Measurements from ENCODE around the gene ZMYND8.

Gene ZMYND8

GRCh38 chr20:47231382-47232039 is 125.0 kb downstream of the ZMYND8 start:
- TF ChIP-seq CTCF (IDR thresholded peaks at IDR 0.05; ENCODE audit: low read depth, low read length): peak; percentile 26
- in situ Hi-C loops (cut with HindIII; ENCODE audit: low sequenced_read_pairs): no loop called here
- H3K4me3 ChIP-seq (ENCODE audit: low read depth, low read length): no peak overlapping the region
- DNase-seq (ENCODE audit: low read depth, low spot score): peak; percentile 84

DNA sequence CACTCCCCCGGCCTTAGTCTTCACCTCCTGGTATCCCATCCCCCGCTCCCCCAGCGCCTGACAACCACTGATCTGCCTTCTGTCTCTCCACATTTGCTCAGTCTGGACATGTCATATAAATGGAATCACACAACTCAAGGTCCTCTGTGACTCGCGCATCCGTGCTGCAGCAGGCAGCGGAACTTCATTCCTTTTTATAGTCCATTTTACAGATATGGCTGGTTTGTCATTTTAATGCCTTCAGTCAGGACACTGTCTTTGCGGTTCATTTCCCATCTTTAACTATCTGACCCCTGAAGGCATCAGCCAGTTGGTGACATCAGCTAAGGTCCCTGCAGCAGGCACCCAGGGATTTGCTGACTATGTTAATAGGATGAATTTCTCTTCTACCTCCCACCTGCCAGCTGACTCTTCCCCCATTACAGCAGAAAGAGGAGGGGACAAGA is 125.7 kb downstream of the ZMYND8 start:
- in situ Hi-C loops (cut with HindIII; ENCODE audit: low sequenced_read_pairs): no loop called here
- no peak overlapping the region for H3K4me3 ChIP-seq (ENCODE audit: low read depth, low read length)
- no peak for TF ChIP-seq CTCF (IDR thresholded peaks at IDR 0.05; ENCODE audit: low read depth, low read length)
- DNase-seq (ENCODE audit: low read depth, low spot score): no peak

- no peak for DNase-seq (ENCODE audit: low read depth, low spot score)
- no peak for TF ChIP-seq CTCF (IDR thresholded peaks at IDR 0.05; ENCODE audit: low read depth, low read length)
- in situ Hi-C loops (cut with HindIII; ENCODE audit: low sequenced_read_pairs): no loop called here
- no peak overlapping the region for H3K4me3 ChIP-seq (ENCODE audit: low read depth, low read length)
Observed at GRCh38 chr20:47228654-47229053, 127.8 kb downstream of the ZMYND8 start.

DNA sequence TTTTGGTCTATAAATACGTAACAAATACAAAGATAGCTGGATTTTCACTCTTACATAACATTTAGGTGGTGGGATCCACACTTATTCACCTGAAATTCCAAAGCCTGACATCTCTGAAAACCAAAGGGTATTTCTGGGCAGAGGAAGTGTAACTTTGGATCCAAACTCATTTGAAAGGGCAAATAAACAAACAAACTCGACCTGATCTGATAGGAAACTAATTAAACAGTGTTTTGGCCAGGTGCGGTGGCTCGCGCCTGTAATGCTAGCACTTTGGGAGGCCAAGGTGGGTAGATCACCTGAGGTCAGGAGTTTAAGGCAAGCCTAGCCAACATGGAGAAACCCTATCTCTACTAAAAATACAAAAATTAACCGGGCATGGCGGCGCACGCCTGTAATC is 128.9 kb downstream of the ZMYND8 start:
- in situ Hi-C loops (cut with HindIII; ENCODE audit: low sequenced_read_pairs): no loop called here
- no peak for DNase-seq (ENCODE audit: low read depth, low spot score)
- no peak for TF ChIP-seq CTCF (IDR thresholded peaks at IDR 0.05; ENCODE audit: low read depth, low read length)
- H3K4me3 ChIP-seq (ENCODE audit: low read depth, low read length): no peak overlapping the region

- TF ChIP-seq CTCF (IDR thresholded peaks at IDR 0.05; ENCODE audit: low read depth, low read length): no peak
- H3K4me3 ChIP-seq (ENCODE audit: low read depth, low read length): no peak overlapping the region
- DNase-seq (ENCODE audit: low read depth, low spot score): no peak
- in situ Hi-C loops (cut with HindIII; ENCODE audit: low sequenced_read_pairs): no loop called here
Observed at GRCh38 chr20:47227119-47227518, 129.4 kb downstream of the ZMYND8 start.

DNA sequence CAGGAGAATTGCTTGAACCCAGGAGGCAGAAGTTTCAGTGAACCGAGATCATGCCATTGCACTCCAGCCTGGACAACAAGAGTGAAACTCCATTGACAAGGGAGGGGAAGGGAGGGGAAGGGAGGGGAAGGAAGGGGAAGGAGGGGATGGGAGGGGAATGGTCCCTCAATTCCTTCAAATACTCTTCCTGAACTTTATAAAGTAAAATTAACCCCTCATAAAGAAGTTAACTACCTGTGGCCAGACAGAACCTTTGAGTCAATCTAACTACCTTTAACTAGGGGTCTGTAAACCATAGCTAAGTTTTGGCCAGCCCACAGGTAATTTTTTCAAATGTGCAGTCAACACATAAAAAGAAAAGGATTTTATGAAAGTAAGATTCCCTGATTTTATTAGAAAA is 131.0 kb downstream of the ZMYND8 start:
- DNase-seq (ENCODE audit: low read depth, low spot score): no peak
- no peak overlapping the region for H3K4me3 ChIP-seq (ENCODE audit: low read depth, low read length)
- no peak for TF ChIP-seq CTCF (IDR thresholded peaks at IDR 0.05; ENCODE audit: low read depth, low read length)
- in situ Hi-C loops (cut with HindIII; ENCODE audit: low sequenced_read_pairs): no loop called here

Data from astrocyte of the spinal cord (primary cell).